Retinal pigment epithelial cell (primary cell): ENCODE results near the gene NEURL1.

Experiments used
- DNase-seq: peaks from one replicate; pipeline ENCODE4 v3.0.0-alpha.2; 2010; ENCODE audit warnings: low read depth
- H3K4me3 ChIP-seq: 2 replicates; pipeline ENCODE4 v1.5.1; 2011; ENCODE audit warnings: mild to moderate bottlenecking, low read length, control low read depth, moderate library complexity
- CTCF ChIP-seq: conservative IDR thresholded peaks from 2 replicates; pipeline ENCODE4 v1.5.1; 2011; ENCODE audit warnings: low read depth, low read length, control low read depth, inconsistent platforms

The NEURL1 gene

GRCh38 chr10:103543617-103544525 is 50.4 kb downstream of the NEURL1 start:
- no peak overlapping the region for H3K4me3 ChIP-seq
- no peak for DNase-seq
- TF ChIP-seq CTCF, result no peak

GRCh38 chr10:103544657-103545310 is 51.3 kb downstream of the NEURL1 start:
- no peak overlapping the region for H3K4me3 ChIP-seq
- TF ChIP-seq CTCF, result no peak
- no peak for DNase-seq

GRCh38 chr10:103545366-103545765 is 51.9 kb downstream of the NEURL1 start:
- no peak for DNase-seq
- no peak overlapping the region for H3K4me3 ChIP-seq
- TF ChIP-seq CTCF, result no peak

- no peak for TF ChIP-seq CTCF
- no peak for DNase-seq
- no peak overlapping the region for H3K4me3 ChIP-seq
Observed at GRCh38 chr10:103545771-103546281, 52.3 kb downstream of the NEURL1 start.

GRCh38 chr10:103546401-103546800 is 52.9 kb downstream of the NEURL1 start:
- no peak for DNase-seq
- TF ChIP-seq CTCF, result no peak
- no peak overlapping the region for H3K4me3 ChIP-seq

GRCh38 chr10:103547391-103547946 is 54.0 kb downstream of the NEURL1 start:
- DNase-seq, result no peak
- no peak overlapping the region for H3K4me3 ChIP-seq
- no peak for TF ChIP-seq CTCF
